Endothelial cell of umbilical vein (primary cell): ENCODE measurements around the gene SPIRE2. TPM values are rescaled to one million over a fixed set of nuclear protein-coding genes. Genes with fewer than 3 reads are reported as not detected.

Experiments
- BruUV-seq: library from RNA; stranded (reverse); fragments of 400-500 nt; replicated peaks from 2 replicates; lab custom pipeline; 2021; lab: Mats Ljungman, UMichigan
- CTCF ChIA-PET: fragments of 300-600, 350-600 bp; sonication (Branson Sonifier 250); formaldehyde crosslinking; loops from one replicate; lab custom pipeline; 2021; ENCODE audit warnings: antibody characterized with exemption, inconsistent platforms; lab: Charles Lee
- POLR2A ChIA-PET: fragments of 300-600, 350-600 bp; sonication (Branson Sonifier 250); formaldehyde crosslinking; loops from one replicate; lab custom pipeline; 2021; ENCODE audit warnings: antibody characterized with exemption, inconsistent platforms; lab: Charles Lee
- DNase-seq: peaks from one replicate; pipeline ENCODE4 v3.0.0-alpha.2; 2011; ENCODE audit warnings: low read depth, low spot score
- FAIRE-seq: peaks from 2 replicates; lab custom pipeline; 2011; peaks lifted over from hg19 to GRCh38; lab: Jason Lieb, UNC
- H2AFZ ChIP-seq: 2 replicates; pipeline ENCODE4 v1.6.0; 2012; ENCODE audit warnings: low read depth, low read length, control low read depth, inconsistent platforms
- H3K27ac ChIP-seq: 2 replicates; pipeline ENCODE4 v1.5.1; 2011; ENCODE audit warnings: low read depth, mild to moderate bottlenecking, control low read depth, low read length, moderate library complexity; ENCODE audit not compliant: insufficient read depth
- H3K27me3 ChIP-seq, 2 experiments: 2 replicates each; pipeline versions ENCODE4 v1.6.0 to v1.6.1; 2011; ENCODE audit warnings: low read length in 2 of 2, mixed read lengths in 1 of 2; ENCODE audit not compliant: control insufficient read depth in 2 of 2, insufficient read depth in 2 of 2
- H3K36me3 ChIP-seq, 2 experiments: 2 replicates in 1 of 2; 3 replicates in 1 of 2; pipeline ENCODE4 v1.5.1; 2011; ENCODE audit warnings: low read length in 2 of 2, mild to moderate bottlenecking in 1 of 2, moderate library complexity in 1 of 2; ENCODE audit not compliant: control insufficient read depth in 2 of 2, insufficient read depth in 2 of 2; ENCODE audit errors: extremely low read depth in 1 of 2
- H3K4me1 ChIP-seq: 3 replicates; pipeline ENCODE4 v1.5.1; 2011; ENCODE audit warnings: mild to moderate bottlenecking, low read length; ENCODE audit not compliant: control insufficient read depth, insufficient read depth; ENCODE audit errors: extremely low read depth
- H3K4me2 ChIP-seq: 2 replicates; pipeline ENCODE4 v1.6.1; 2011; ENCODE audit warnings: low read length, control low read depth, mixed read lengths; ENCODE audit not compliant: insufficient read depth
- H3K4me3 ChIP-seq, 3 experiments: fragments of 200-600 bp in 1 of 3; sonication (generic), shearing (Covaris generic) in 1 of 3; replicated peaks in 1 of 3; 2 replicates each; pipeline ENCODE4 v1.5.1; 2011 to 2016; ENCODE audit warnings: control low read depth in 3 of 3, low read length in 3 of 3, mild to moderate bottlenecking in 2 of 3, inconsistent platforms in 1 of 3, low read depth in 1 of 3, moderate library complexity in 1 of 3; ENCODE audit not compliant: insufficient read depth in 1 of 3
- H3K79me2 ChIP-seq: 2 replicates; pipeline ENCODE4 v1.6.0; 2012; ENCODE audit warnings: low read length, inconsistent platforms; ENCODE audit not compliant: control insufficient read depth, insufficient read depth
- H3K9ac ChIP-seq: replicated peaks from 2 replicates; pipeline ENCODE3; 2011; ENCODE audit warnings: low read length, control low read depth; ENCODE audit not compliant: insufficient read depth; ENCODE audit errors: extremely low read depth
- H3K9me1 ChIP-seq: replicated peaks from 3 replicates; pipeline ENCODE4 v1.6.0; 2011; ENCODE audit warnings: mild to moderate bottlenecking, low read length; ENCODE audit not compliant: control insufficient read depth, insufficient read depth; ENCODE audit errors: extremely low read depth
- H3K9me3 ChIP-seq: replicated peaks from 2 replicates; pipeline ENCODE4 v1.5.1; 2012; ENCODE audit warnings: low read length, inconsistent platforms; ENCODE audit not compliant: control insufficient read depth, insufficient read depth
- H4K20me1 ChIP-seq: replicated peaks from 2 replicates; pipeline ENCODE3; 2011; ENCODE audit warnings: mild to moderate bottlenecking, low read length; ENCODE audit not compliant: control insufficient read depth, insufficient read depth; ENCODE audit errors: extremely low read depth
- CTCF ChIP-seq, 2 donors: IDR thresholded peaks; 1 replicate in 1 of 2; 2 replicates in 1 of 2; pipeline ENCODE4 v1.5.1; 2011; ENCODE audit warnings: low read length in 2 of 2, mild to moderate bottlenecking in 2 of 2, moderate library complexity in 2 of 2, control low read depth in 1 of 2, inconsistent platforms in 1 of 2, low read depth in 1 of 2; ENCODE audit not compliant: insufficient read depth in 1 of 2; ENCODE audit errors: extremely low read depth in 1 of 2
- EZH2 ChIP-seq: IDR thresholded peaks from 2 replicates; pipeline ENCODE4 v1.6.1; 2012; ENCODE audit warnings: borderline replicate concordance, low read depth, mild to moderate bottlenecking, moderate library complexity, low read length, inconsistent platforms; ENCODE audit not compliant: severe bottlenecking
- FOS ChIP-seq: IDR thresholded peaks from 2 replicates; pipeline ENCODE4 v1.6.1; 2011; ENCODE audit warnings: mild to moderate bottlenecking, low read length, moderate library complexity, borderline replicate concordance; ENCODE audit not compliant: insufficient read depth
- GATA2 ChIP-seq: IDR thresholded peaks from 2 replicates; pipeline ENCODE4 v1.7.0; 2011; ENCODE audit warnings: low read depth, mild to moderate bottlenecking, moderate library complexity, mixed read lengths, low read length; ENCODE audit not compliant: insufficient read length, insufficient read depth
- JUN ChIP-seq: IDR thresholded peaks from 2 replicates; pipeline ENCODE4 v1.6.1; 2011; ENCODE audit warnings: borderline replicate concordance, low read depth; ENCODE audit not compliant: insufficient read length, insufficient read depth
- MAX ChIP-seq: IDR thresholded peaks from 2 replicates; pipeline ENCODE4 v1.6.1; 2011; ENCODE audit not compliant: insufficient read depth, insufficient read length
- MYC ChIP-seq: IDR thresholded peaks from one replicate; pipeline ENCODE4 v1.6.1; 2011; ENCODE audit warnings: mild to moderate bottlenecking, low read depth, low read length
- POLR2A ChIP-seq: IDR thresholded peaks from 2 replicates; pipeline ENCODE4 v1.6.1; 2012; ENCODE audit warnings: low read depth, mild to moderate bottlenecking, control low read depth, low read length
- POLR2AphosphoS5 ChIP-seq: IDR thresholded peaks from 2 replicates; pipeline ENCODE4 v1.6.1; 2012; ENCODE audit warnings: low read depth, mild to moderate bottlenecking, control low read depth, low read length, moderate library complexity; ENCODE audit not compliant: insufficient read depth
- dilution Hi-C: fragments of 300-500 bp; cut with MboI; formaldehyde crosslinking; loops from one replicate; pipeline ENCODE4 v1.15.0; 2019; ENCODE audit warnings: low sequenced_read_pairs; ENCODE audit not compliant: extremely low pct_ligation_motif_present
- intact Hi-C: fragments of 100-400 bp; cut with micrococcal nuclease; formaldehyde crosslinking; loops from one replicate; pipeline ENCODE4 v1.10.0; 2022
- polyA plus RNA-seq, 4 experiments: library from polyadenylated mRNA; depleted of rRNA in 3 of 4; stranded (reverse) in 3 of 4; unstranded in 1 of 4; fragments of >200 nt; gene quantifications; 2 replicates each; pipeline versions ENCODE4 v1.2.1 to v1.2.3, GENCODE V29; 2011 to 2012; ENCODE audit warnings: missing spikeins in 1 of 4
- total RNA-seq: library from RNA; stranded (reverse); gene quantifications from 2 replicates; pipeline ENCODE4 v1.2.3, GENCODE V29; 2021

The SPIRE2 gene
- total and polyA plus RNA-seq, 2 donors (not counting 3 experiments of a cell fraction or from before 2014, with no cell fraction given) = 1.2 to 3.1 TPM

GRCh38 chr16:89892635-89893034, 64.4 kb downstream of the SPIRE2 start:
- no TSS peak for BruUV-seq
- H2AFZ ChIP-seq = no peak overlapping the region
- H3K9me3 ChIP-seq = no peaks in the 10 kb centered on the region
- H4K20me1 ChIP-seq = peaks cover 2% of the 10 kb centered on the region
- POLR2A ChIA-PET = no interaction called here
- H3K27ac ChIP-seq = no peak overlapping the region
- no peak overlapping the region for H3K4me3 ChIP-seq
- DNase-seq = no peak
- CTCF ChIA-PET = no interaction called here
- peaks cover 14 to 49% of the 10 kb centered on the region in 2 experiments for H3K36me3 ChIP-seq
- no peaks in the 10 kb centered on the region for H3K4me1 ChIP-seq
- TF ChIP-seq EZH2 (no peak), JUN (no peak), MAX (no peak), CTCF (IDR thresholded peaks at IDR 0.05; ENCODE audit: extremely low read depth in 1 of 2, insufficient read depth in 1 of 2, low read depth in 1 of 2, low read length in 2 of 2) (no peak), MYC (no peak), FOS (no peak), POLR2AphosphoS5 (no peak), POLR2A (no peak), GATA2 (no peak)
- no peak overlapping the region for H3K9ac ChIP-seq
- H3K4me2 ChIP-seq = no peak overlapping the region
- dilution Hi-C loops = no loop called here
- intact Hi-C loops = no loop called here
- no peaks in the 10 kb centered on the region for H3K9me1 ChIP-seq
- FAIRE-seq = no peak
- H3K79me2 ChIP-seq = no peaks in the 10 kb centered on the region
- no peaks in the 10 kb centered on the region for H3K27me3 ChIP-seq
